Ovary (tissue), 9 donors: ENCODE results near the gene MTIF2. TPM values are rescaled to one million over a fixed set of nuclear protein-coding genes. Genes with fewer than 3 reads are reported as not detected.
"Not testable (repeated sequence)": the region's sequence is repeated elsewhere in the genome, so short reads cannot be mapped to it uniquely, and the experiment has no call there.

Source experiments
- DNase-seq, 5 donors: peaks; one replicate each; pipeline ENCODE4 v3.0.0-alpha.2; 2019 to 2020
- H3K27ac ChIP-seq, 2 donors: fragments of 200-600 bp; one replicate each; pipeline versions ENCODE4 v1.5.1 to v1.8.0; 2019 to 2022
- H3K27me3 ChIP-seq: fragments of 200-600 bp; one replicate; pipeline ENCODE4 v1.8.0; 2022
- H3K36me3 ChIP-seq: fragments of 200-600 bp; sonication (generic); one replicate; pipeline ENCODE4 v1.5.1; 2019
- H3K4me1 ChIP-seq: one replicate; pipeline ENCODE4 v1.8.1; 2013; ENCODE audit warnings: mild to moderate bottlenecking, moderate library complexity; ENCODE audit not compliant: insufficient read depth
- H3K4me3 ChIP-seq: fragments of 200-600 bp; sonication (generic); one replicate; pipeline ENCODE4 v1.5.1; 2017
- H3K9me3 ChIP-seq, 2 donors: fragments of 200-600 bp in 1 of 2; sonication (generic) in 1 of 2; one replicate each; pipeline versions ENCODE4 v1.5.1 to v1.8.1; 2013 to 2019; ENCODE audit warnings: mild to moderate bottlenecking in 1 of 2, moderate library complexity in 1 of 2
- CTCF ChIP-seq, 3 donors: fragments of 450-650 bp in 2 of 3; fragments of 200-600 bp in 1 of 3; IDR thresholded peaks; one replicate each; pipeline versions ENCODE4 v1.5.1 to v1.8.0; 2016 to 2022; ENCODE audit warnings: antibody characterized with exemption in 3 of 3, mild to moderate bottlenecking in 1 of 3
- EP300 ChIP-seq: sonication (generic); formaldehyde crosslinking; IDR thresholded peaks from one replicate; pipeline ENCODE4 v1.6.1; 2017; ENCODE audit warnings: antibody characterized with exemption
- POLR2A ChIP-seq: fragments of 450-650 bp; IDR thresholded peaks from one replicate; pipeline ENCODE4 v1.6.1; 2017; ENCODE audit warnings: antibody characterized with exemption, mild to moderate bottlenecking, moderate library complexity
- WGBS, 3 donors: extraction: QIAGEN DNeasy Blood & Tissue Kit in 1 of 3; methylation state at CpG; one replicate each; pipeline versions ENCODE4 v1.1.5 to v1.1.7; 2013 to 2017; 5-methylcytosine and 5-hydroxymethylcytosine counted together
- intact Hi-C, 4 donors: fragments of 100-400 bp; cut with DNase I; formaldehyde crosslinking; loops; one replicate each; pipeline versions ENCODE4 v1.11.0 to v1.15.1; 2022 to 2023
- polyA plus RNA-seq, 2 donors: library from polyadenylated mRNA; stranded (reverse); fragments of 200-250 nt in 1 of 2; fragments of 350-450 nt in 1 of 2; fragmentation: Illumina TruSeq in 1 of 2; extraction: RNeasy Lipid Tissue Mini Kit (QIAGEN cat#74804) in 1 of 2; gene quantifications; one replicate each; pipeline ENCODE4 v1.2.3, GENCODE V29; 2013 to 2014
- total RNA-seq, 7 donors: library from RNA; depleted of rRNA in 2 of 7; stranded (reverse); fragments of >200 nt in 2 of 7; fragmentation: NEBNext Ultra II Directional in 3 of 7; extraction: Animal tissue kit (Norgen Biotek cat#: 25700) in 3 of 7; gene quantifications; one replicate each; pipeline versions ENCODE4 v1.1.0 to v1.2.4, GENCODE V29; 2016 to 2023
- donor health status: DM: no; HTN: no; CAD: no; lungs with moderate emphysema.
- donor health status: DM: no; HTN: no; CAD: no.
- donor health status: Bipolar disorder and iron deficiency.
- donor health status: DM: yes; HTN: yes; CAD: no.
- donor health status: DM: no; HTN: no; CAD: no.
- donor health status: DM: yes; HTN: yes; CAD: no.

MTIF2 gene
- total and polyA plus RNA-seq, 9 donors: 12.6 to 18.6 (median 14.1) TPM

GRCh38 chr2:55301277-55301676 is 32.2 kb upstream of the MTIF2 start:
- WGBS, 3 donors: 97 to 98% (median 98%) methylated on average over 1 of the region's 1 CpG
- Histone ChIP-seq H3K27ac (no peak overlapping the region), H3K4me3 (no peak overlapping the region), H3K36me3 (no peaks in the 10 kb centered on the region), H3K4me1 (no peaks in the 10 kb centered on the region), H3K9me3 (no peaks in the 10 kb centered on the region), H3K27me3 (no peaks in the 10 kb centered on the region)
- DNase-seq: no peak
- intact Hi-C loops: no loop called here
- no peak for TF ChIP-seq POLR2A
- TF ChIP-seq CTCF (IDR thresholded peaks at IDR 0.05): no peak
- no peak for TF ChIP-seq EP300

GRCh38 chr2:55296393-55296792 is 27.4 kb upstream of the MTIF2 start:
- no peaks in the 10 kb centered on the region for H3K4me1 ChIP-seq
- H3K27ac ChIP-seq: no peak overlapping the region
- H3K4me3 ChIP-seq: no peak overlapping the region
- no peaks in the 10 kb centered on the region for H3K27me3 ChIP-seq
- TF ChIP-seq EP300 (no peak), CTCF (IDR thresholded peaks at IDR 0.05) (no peak), POLR2A (no peak)
- DNase-seq: no peak
- intact Hi-C loops: no loop called here
- no peaks in the 10 kb centered on the region for H3K9me3 ChIP-seq
- no peaks in the 10 kb centered on the region for H3K36me3 ChIP-seq

- Histone ChIP-seq H3K27me3 (no peaks in the 10 kb centered on the region), H3K27ac (no peak overlapping the region), H3K36me3 (no peaks in the 10 kb centered on the region), H3K4me1 (peaks cover 2% of the 10 kb centered on the region), H3K9me3 (no peaks in the 10 kb centered on the region), H3K4me3 (no peak overlapping the region)
- no peak for DNase-seq
- no peak for TF ChIP-seq CTCF (IDR thresholded peaks at IDR 0.05)
- no peak for TF ChIP-seq EP300
- TF ChIP-seq POLR2A: no peak
- intact Hi-C loops: no loop called here
- WGBS, 3 donors: 96 to 99% (median 96%) methylated on average over 12 of the region's 12 CpGs
These were observed 14.1 kb upstream of the MTIF2 start for GRCh38 chr2:55283083-55283482.

GRCh38 chr2:55282110-55282917 is 13.3 kb upstream of the MTIF2 start:
- DNase-seq: peak; percentile 80 to 90 (median 85)
- Histone ChIP-seq H3K9me3 (no peaks in the 10 kb centered on the region), H3K4me3 (peak overlapping the region; percentile 54), H3K4me1 (peaks cover 2% of the 10 kb centered on the region), H3K27ac (peak overlapping the region; percentile 88 to 93), H3K36me3 (no peaks in the 10 kb centered on the region), H3K27me3 (no peaks in the 10 kb centered on the region)
- TF ChIP-seq POLR2A (peak; percentile 35), CTCF (IDR thresholded peaks at IDR 0.05) (no peak)
- WGBS, 3 donors: 0 to 1% (median 0%) methylated on average over 42 to 60 of the region's 60 CpGs
- intact Hi-C loops: no loop called here

- intact Hi-C loops, H3K27ac ChIP-seq, H3K36me3 ChIP-seq, H3K27me3 ChIP-seq, DNase-seq, H3K4me1 ChIP-seq, H3K9me3 ChIP-seq, H3K4me3 ChIP-seq: not testable (repeated sequence)
- WGBS, 3 donors: 87 to 96% (median 94%) methylated on average over 5 of the region's 5 CpGs
These were observed 12.0 kb upstream of the MTIF2 start for GRCh38 chr2:55280851-55281546.

GRCh38 chr2:55279859-55280424 is 10.9 kb upstream of the MTIF2 start:
- H3K36me3 ChIP-seq, H3K4me1 ChIP-seq, DNase-seq, intact Hi-C loops, H3K9me3 ChIP-seq, H3K27me3 ChIP-seq, H3K4me3 ChIP-seq, H3K27ac ChIP-seq: not testable (repeated sequence)
- 41 to 51% (median 49%) methylated on average over 7 of the region's 7 CpGs for WGBS, 3 donors

- H3K4me1 ChIP-seq, H3K9me3 ChIP-seq, H3K4me3 ChIP-seq, H3K27ac ChIP-seq, H3K27me3 ChIP-seq, H3K36me3 ChIP-seq, intact Hi-C loops, DNase-seq: not testable (repeated sequence)
- WGBS, 3 donors: 18 to 28% (median 19%) methylated on average over 10 of the region's 10 CpGs
These were observed 10.3 kb upstream of the MTIF2 start for GRCh38 chr2:55279214-55279835.
